ENCODE measurements around the gene RASSF3. TPM values are rescaled to one million over a fixed set of nuclear protein-coding genes. Genes with fewer than 3 reads are reported as not detected.

RASSF3 gene
- total RNA-seq, 6 experiments from 2014 or later: 5.8 to 27.3 (median 10.6) TPM

- peak overlapping the region in 1 of 3 donors; percentile 30 for H3K27ac ChIP-seq
- intact Hi-C loops (cut with DNase I): no loop called here
- ATAC-seq: peak; percentile 28 to 72 (median 50)
- no peak overlapping the region for H3K4me3 ChIP-seq
- peaks cover 0 to 13% (median 0%) of the 10 kb centered on the region in 4 donors for H3K36me3 ChIP-seq
- no peaks in the 10 kb centered on the region for H3K27me3 ChIP-seq
- no peak for DNase-seq
- no peaks in the 10 kb centered on the region for H3K4me1 ChIP-seq
- TF ChIP-seq CTCF (IDR thresholded peaks at IDR 0.05) (no peak), POLR2A (IDR thresholded peaks at IDR 0.05) (no peak)
- WGBS (ENCODE audit: insufficient coverage, low coverage, low lambda C conversion rate, missing lambda C conversion rate): 50% methylated on average over 2 of the region's 2 CpGs
- no peaks in the 10 kb centered on the region for H3K9me3 ChIP-seq
These were observed 119.8 kb downstream of the RASSF3 start for GRCh38 chr12:64729909-64730587.

DNA sequence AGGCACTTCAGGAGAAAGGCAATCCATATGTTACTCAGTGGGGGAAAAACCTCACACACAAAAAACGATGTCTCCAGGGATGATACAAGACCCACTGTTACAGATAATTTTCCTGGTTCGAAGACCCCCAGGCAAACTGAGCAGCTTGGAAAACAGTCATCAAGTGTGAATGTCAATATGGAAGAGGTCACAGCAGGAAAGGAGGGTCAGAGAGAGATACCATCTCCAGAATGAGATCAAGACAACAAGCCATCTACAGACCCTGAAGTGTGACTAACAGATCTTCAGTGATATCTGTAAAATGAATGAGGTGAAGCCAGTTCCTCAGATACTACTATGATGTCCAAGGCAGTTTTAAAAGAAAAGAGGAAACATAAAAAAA lies 120.3 kb downstream of the RASSF3 start:
- no peak for ATAC-seq
- no peak overlapping the region for H3K27ac ChIP-seq
- no peaks in the 10 kb centered on the region for H3K9me3 ChIP-seq
- intact Hi-C loops (cut with DNase I): no loop called here
- H3K27me3 ChIP-seq: no peaks in the 10 kb centered on the region
- peaks cover 0 to 13% (median 3%) of the 10 kb centered on the region in 4 donors for H3K36me3 ChIP-seq
- no peak overlapping the region for H3K4me3 ChIP-seq
- TF ChIP-seq POLR2A (IDR thresholded peaks at IDR 0.05) (no peak), CTCF (IDR thresholded peaks at IDR 0.05) (no peak)
- no peak for DNase-seq
- 67% methylated on average over 2 of the region's 2 CpGs for WGBS (ENCODE audit: insufficient coverage, low coverage, low lambda C conversion rate, missing lambda C conversion rate)
- no peaks in the 10 kb centered on the region for H3K4me1 ChIP-seq

- DNase-seq (no peak), ATAC-seq (no peak)
- intact Hi-C loops (cut with DNase I): no loop called here
- 100% methylated on average over 3 of the region's 4 CpGs for WGBS (ENCODE audit: insufficient coverage, low coverage, low lambda C conversion rate, missing lambda C conversion rate)
- TF ChIP-seq POLR2A (IDR thresholded peaks at IDR 0.05): no peak
- no peak for TF ChIP-seq CTCF (IDR thresholded peaks at IDR 0.05)
- Histone ChIP-seq H3K27me3 (no peaks in the 10 kb centered on the region), H3K27ac (no peak overlapping the region), H3K4me1 (no peaks in the 10 kb centered on the region), H3K9me3 (no peaks in the 10 kb centered on the region), H3K4me3 (no peak overlapping the region), H3K36me3 (peaks cover 0 to 17% (median 10%) of the 10 kb centered on the region in 4 donors)
These were observed 121.4 kb downstream of the RASSF3 start for GRCh38 chr12:64731683-64732082.

DNA sequence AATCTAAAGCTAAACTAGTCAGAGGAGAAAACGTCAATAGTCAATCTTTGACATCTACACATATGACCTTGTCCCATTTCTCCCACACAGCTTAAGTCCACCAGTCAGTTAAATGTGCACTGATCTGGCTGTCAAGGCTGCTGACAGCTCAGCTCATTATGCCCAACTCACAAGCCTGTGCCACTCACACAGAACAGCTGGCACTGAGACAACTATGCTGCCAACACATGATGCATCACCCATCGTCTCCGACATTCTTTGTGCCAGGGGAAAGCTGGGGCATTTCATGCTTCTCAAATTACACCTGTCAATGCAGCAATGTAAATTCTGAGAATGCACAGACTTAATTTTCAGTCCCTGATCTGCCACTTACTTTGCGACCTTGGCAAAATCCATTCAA lies 123.6 kb downstream of the RASSF3 start:
- WGBS (ENCODE audit: insufficient coverage, low coverage, low lambda C conversion rate, missing lambda C conversion rate): 70% methylated on average over 3 of the region's 4 CpGs

More for the DNA sequence above, 123.6 kb downstream of the RASSF3 start:
- no peak overlapping the region for H3K27ac ChIP-seq
- peaks cover 0 to 24% (median 18%) of the 10 kb centered on the region in 4 donors for H3K36me3 ChIP-seq
- intact Hi-C loops (cut with DNase I): no loop called here
- peak in 1 of 4 donors; percentile 39 for ATAC-seq
- no peak for TF ChIP-seq CTCF (IDR thresholded peaks at IDR 0.05)
- TF ChIP-seq POLR2A (IDR thresholded peaks at IDR 0.05): no peak
- H3K4me1 ChIP-seq: no peaks in the 10 kb centered on the region
- H3K27me3 ChIP-seq: no peaks in the 10 kb centered on the region
- DNase-seq: no peak
- H3K4me3 ChIP-seq: no peak overlapping the region
- H3K9me3 ChIP-seq: no peaks in the 10 kb centered on the region
